Stimulated activated CD4-positive, alpha-beta T cell treated with anti-CD3 and anti-CD28 coated beads, Interleukin-15, amount 100 ng/mL, for 24 hours (primary cell): ENCODE measurements around the gene NDOR1.
"Not testable (repeated sequence)": the region's sequence is repeated elsewhere in the genome, so short reads cannot be mapped to it uniquely, and the experiment has no call there.

Source experiments
- DNase-seq: peaks from one replicate; pipeline ENCODE4 v3.0.0-alpha.2; 2020

Gene NDOR1

GRCh38 chr9:137245450-137246421 is 40.2 kb downstream of the NDOR1 start:
- no peak for DNase-seq

GRCh38 chr9:137247135-137247915 is 41.8 kb downstream of the NDOR1 start:
- no peak for DNase-seq

DNA sequence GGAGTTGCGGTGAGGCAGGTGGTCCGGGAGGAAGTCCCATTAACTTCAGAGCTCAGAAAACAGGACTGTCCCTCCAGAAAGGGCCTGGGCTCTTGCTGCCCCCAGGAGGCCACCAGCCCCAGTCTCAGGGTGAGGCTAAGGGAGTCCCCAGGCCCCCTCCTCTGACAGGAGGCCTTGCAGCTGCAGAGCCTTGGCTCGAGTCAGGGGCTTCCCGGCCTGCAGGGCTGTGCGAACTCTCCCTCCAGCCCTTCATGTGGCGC is 42.3 kb downstream of the NDOR1 start:
- no peak for DNase-seq

DNA sequence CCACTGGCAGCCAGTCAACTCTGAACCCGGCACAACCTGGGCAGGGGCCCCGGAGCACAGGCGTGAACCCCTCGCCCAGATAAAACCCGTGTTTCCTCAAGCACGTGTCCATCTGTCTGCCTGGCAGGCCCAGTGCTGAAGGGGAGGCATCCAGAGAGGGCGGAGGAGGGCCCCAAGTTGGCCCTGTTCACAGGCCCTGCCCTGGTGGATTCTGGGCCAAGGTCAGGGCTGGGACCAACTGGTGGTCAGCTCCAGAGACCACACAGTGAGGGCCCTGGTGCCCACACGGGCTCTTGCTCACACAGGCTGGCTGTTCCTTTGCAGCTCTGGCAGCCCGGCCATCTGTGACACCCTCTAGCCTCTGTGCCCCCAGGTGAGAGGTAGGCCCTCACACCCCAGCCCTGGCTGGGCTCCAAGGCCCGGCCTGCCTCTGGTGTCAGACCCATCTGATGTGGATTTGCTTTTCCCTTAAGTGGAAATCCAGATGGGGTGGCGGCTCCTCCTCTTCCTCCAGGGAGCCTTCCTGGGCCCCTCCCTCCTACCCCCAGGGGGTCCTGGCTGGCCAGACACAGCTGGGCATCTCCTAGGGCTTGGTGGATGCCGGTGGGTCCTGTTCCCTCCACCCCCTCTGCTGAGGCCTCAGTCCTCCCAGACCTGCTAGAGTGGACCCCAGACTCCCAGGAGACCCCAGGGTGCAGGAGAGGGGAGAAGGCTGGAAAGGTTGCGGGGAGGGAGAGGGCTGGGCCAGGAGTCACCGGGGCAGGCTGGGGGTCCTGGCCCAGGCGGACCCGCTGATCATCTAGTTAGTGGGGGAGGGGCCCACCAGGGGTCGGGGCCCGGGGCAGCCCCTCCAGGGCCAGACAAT is 45.1 kb downstream of the NDOR1 start:
- no peak for DNase-seq

DNA sequence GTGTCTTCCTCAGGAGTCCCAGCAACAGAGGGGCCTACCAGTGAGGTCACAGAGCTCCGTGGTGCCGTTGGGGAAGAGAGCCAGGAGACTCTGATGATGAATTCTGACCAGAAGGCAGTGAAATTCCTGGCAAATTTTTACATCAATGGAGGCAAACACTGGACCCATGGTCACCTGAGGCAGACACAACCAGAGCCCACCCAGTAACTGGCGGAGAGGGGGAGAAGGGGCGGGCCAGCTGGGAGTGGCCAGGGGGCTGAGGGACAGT is 45.6 kb downstream of the NDOR1 start, which contains the start of gene STPG3:
STPG3 (plus strand) TSS at position 93 of the 268 bp plus-strand sequence; CDS start at position 94, 1 bp downstream.
- DNase-seq: no peak

DNA sequence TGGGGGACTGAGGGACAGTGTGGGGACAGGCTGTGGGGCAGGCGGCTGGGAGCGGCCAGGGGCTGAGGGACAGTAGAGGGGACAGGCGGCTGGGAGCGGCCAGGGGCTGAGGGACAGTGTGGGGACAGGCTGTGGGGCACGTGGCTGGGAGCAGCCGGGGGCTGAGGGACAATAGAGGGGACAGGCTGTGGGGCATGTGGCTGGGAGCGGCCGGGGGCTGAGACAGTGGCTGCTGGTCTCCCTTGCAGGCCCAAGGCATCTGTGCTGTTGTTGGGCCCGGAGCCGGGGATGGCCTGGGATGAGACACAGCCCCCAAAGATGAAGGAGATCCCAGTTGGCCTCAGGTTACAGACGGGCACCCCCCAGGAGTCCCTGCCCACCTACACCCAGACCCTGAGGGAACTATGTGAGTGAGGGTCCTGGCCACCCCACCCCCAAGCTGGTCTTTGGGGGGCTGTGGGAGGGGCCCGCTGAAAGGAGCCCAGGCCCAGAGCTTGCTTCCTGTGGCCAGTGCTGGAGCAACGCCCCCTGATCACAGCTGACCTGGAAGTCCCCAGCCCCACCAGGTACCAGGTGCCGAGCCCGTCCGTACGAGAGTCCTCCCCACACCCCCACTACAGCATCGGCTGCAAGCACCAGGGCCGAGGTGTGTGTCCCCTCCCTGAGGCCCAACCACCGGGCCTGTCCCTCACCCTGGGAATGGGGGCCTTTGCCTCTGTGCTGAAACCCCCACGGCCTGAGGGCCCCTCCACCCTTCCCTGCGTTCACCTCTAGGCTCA is 46.2 kb downstream of the NDOR1 start:
- DNase-seq: no peak

DNA sequence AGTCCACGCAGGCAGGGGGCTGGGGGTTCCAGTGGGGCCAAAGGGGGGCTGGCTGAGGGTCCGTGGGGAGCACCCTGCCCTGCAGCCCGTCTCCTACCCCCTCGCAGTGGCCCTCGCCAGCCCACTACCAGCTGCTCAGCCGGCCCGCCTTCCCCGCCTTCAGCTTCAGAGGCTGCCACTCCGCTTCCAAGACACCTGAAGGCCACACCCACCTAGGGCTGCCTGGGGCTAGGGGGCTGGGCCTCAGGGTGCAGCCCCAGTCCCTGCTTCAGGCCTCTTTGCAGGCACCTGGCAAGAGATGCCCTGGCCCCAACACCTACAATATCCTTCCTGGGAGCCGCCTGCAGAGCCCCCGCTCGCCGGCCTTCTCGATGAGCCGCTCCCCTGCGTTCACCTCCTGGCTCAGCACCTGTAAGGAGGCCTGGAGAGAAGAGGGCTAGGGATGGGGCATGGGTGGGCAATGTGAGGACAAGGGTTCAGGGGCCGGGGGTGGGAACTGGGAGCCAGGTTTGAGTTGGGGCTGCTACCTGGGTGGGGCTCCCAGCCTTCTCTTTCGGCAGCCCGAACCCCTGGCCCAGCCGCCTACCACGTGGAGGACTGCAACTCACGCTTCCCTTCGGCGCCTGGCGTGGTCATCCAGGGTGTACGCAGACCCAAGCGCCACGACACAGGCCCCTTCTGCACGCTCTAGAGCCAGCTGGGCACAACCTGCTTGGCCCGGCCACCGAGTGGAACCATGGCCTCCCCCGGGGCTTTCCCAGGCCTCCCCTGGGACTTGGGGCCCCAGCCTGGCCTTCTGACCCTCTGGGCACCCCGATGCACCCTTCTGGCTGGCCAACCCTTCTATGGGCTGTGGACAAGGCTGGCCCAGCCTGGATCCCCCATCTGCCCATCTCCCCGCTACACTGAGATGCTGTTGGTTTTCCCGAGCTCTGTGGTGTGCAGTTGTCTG is 47.3 kb downstream of the NDOR1 start:
- DNase-seq: no peak

DNA sequence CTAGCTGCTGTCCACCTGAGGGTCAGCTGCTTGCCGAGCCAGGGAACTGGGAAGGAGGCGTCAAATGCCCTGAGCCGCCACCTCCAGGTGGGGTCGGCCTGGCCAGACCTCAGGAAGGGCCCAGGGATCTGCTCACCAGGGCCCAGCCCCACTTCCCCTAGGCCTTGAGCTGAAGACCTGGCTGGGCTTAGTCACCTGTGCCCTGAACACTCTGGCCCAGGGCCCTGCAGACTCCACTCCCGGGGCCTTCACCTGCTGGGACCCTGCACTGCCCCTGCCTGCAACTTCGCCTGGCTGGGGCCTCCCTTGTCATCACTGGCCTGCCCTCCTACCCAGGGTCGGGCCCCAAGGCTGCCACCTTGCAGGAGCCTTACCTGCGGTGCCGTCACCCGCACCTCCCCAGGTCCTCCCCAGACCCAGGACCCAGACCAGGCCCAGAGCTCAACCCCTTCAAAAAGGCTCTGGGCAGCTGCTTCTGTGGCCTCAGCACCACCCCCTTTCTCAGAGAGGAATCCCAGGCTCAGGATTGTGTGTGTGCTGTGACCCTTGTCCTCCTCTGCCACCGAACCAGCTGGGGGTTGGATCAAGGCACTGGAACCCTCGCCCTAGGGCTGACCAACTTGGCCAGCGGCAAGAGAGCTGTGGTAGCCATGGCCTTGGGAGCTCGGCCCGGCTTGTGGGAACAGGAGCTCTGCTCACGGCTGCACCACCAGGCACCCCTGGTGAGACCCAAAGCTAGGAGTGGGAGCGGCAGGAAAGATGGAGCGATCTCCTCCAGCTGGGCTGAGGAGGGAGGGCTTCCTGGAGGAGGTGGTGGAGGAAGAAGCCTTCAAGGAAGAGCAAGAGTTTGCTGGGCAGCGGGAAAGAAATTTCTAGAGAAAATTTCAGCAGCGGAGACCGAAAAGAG is 48.5 kb downstream of the NDOR1 start:
- DNase-seq: no peak

DNA sequence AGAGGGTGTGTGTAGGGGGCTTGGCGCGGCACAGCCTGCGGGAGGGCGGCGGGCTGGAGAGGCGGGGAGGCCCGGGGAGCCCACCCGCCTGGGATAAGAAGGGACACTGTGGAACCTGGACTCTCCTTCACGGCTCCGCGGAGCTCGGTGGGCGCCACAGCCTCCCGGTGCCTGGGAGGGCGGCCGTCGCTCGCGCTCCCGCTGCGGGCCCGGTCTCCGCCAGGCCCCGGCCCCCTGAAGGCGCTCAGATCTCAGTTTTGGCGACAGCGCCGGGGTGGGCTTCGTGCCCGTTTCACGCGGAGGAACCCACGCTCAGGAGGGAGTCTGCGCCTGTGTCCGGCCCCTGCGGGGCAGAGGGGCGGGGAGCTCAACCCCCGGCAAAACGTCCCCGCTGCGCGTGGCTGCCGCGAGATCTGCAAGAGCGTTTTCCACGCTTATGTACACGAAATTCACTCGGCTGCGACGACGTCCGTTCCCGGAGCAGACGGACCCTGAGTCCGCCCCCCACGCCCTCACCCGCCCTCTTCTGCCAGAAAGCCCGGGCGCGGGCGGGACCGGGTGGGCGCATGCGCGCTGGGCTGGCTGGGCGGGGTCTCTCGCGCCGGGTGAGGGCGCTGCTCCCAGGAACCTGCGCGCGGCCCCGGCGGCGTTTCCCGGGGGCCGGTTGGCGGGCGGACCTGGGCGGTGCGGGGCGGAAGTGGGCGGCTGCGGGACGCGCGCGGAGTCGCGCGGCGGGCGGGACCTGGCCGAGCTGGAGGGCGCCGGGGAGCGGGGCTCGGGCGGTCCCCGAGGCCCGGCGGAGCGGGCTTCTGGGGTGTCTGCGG is 49.3 kb downstream of the NDOR1 start, which contains the start of gene NELFB:
NELFB (plus strand) TSS at position 704 of the 824 bp plus-strand sequence.
- DNase-seq: peak; percentile 97

- DNase-seq: peak; percentile 55
Observed at GRCh38 chr9:137255448-137256114, 50.1 kb downstream of the NDOR1 start.

GRCh38 chr9:137256362-137256761 is 50.9 kb downstream of the NDOR1 start:
- DNase-seq: no peak

DNA sequence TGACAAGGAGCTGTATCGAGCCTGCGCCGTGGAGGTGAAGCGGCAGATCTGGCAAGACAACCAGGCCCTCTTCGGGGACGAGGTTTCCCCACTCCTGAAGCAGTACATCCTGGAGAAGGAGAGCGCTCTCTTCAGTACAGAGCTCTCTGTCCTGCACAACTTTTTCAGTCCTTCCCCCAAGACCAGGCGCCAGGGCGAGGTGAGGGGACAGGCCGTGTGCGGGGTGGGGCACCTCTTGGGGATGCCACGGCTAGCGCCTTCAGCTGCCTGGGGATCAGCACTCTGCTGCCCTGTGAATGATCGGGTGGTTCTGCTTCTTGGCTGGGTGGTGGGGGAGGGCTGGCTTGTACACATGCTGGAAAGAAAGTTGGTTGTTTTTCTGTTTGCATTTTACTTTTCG is 51.4 kb downstream of the NDOR1 start:
- no peak for DNase-seq

DNA sequence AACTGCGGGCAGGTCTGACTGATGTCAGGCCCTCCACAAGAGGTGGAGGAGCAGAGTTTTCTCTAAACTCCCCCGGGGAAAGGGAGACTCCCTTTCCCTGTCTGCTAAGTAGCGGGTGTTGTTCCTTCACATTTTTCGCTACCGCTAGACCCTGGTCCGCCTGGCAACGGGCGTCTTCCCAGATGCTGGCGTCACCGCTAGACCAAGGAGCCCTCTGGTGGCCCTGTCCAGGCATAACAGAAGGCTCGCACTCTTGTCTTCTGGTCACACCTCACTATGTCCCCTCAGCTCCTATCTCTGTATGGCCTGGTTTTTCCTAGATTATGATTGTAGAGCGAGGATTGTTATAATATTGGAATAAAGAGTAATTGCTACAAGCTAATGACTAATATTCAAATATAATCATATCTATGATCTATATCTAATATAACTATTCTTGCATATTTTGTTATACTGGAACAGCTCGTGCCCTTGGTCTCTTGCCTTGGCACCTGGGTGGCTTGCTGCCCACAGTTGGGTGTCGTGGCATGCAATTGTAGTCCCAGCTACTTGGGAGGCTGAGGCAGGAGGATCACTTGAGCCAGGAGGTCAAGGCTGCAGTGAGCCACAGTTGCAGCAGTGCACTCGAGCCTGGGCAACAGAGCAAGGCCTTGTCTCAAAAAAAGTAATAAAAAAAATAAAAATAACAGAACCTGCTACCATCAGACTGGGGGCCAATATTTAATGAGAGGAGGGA is 56.8 kb downstream of the NDOR1 start:
- not testable (repeated sequence) for DNase-seq

DNA sequence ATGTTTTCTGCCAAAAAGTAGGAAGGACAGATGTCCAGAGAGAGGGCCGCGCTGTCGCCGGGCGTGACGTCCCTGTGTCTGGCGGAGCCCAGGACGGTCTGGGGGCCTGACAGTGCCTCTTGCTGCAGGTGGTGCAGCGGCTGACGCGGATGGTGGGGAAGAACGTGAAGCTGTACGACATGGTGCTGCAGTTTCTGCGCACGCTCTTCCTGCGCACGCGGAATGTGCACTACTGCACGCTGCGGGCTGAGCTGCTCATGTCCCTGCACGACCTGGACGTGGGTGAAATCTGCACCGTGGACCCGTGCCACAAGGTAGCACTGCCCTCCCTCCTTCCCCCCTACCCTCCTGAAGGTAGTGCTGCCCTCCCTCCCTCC is 57.4 kb downstream of the NDOR1 start:
- DNase-seq: no peak

DNA sequence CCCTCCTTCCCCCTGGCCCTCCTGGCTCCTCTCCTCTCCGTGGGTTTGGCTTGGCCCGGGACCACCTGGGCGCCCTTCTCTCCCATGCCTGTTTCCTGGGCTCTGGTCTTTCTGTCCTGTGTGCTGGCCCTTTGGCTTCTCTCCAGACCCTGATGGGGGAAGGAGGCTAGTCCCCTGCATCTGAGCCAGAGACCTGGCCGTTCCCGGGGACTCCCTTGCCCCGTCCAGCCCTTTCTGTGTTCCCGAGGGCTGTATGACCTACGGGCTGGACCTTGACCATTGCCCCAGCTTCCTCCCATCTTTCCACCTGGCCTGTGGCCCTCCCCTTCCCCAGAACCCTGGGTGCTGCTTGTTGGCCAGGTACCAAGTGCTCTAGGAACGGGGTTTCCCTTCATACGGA is 58.0 kb downstream of the NDOR1 start:
- no peak for DNase-seq

- no peak for DNase-seq
Observed at GRCh38 chr9:137264067-137264466, 58.6 kb downstream of the NDOR1 start.

DNA sequence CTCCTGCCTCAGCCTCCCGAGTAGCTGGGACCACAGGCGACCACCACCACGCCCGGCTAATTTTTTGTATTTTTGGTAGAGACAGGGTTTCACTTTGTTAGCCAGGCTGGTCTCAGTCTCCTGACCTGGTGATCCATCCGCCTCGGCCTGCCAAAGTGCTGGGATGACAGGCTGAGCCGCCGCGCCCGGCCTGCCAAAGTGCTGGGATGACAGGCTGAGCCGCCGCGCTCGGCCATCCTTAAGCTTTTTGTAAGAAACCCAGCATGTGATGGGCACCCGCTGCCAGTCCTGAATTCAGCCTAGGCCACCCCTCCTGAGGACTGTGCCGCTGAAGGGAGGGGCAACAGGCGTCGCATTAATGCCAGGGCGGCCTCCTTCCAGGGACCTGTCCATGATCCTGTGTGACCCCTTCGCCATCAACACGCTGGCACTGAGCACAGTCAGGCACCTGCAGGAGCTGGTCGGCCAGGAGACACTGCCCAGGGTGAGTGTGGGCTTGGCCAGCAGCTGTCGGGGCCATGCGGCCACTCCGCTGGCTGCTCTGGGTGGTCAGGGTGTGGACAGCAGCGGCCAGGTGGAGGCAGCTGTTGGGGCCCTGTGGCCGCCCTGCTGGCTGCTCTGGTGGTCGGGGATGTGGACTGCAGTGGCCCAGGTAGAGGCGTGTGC is 60.1 kb downstream of the NDOR1 start:
- no peak for DNase-seq
